ENCODE results near the gene BPIFB1.

- TF ChIP-seq POLR2A (IDR thresholded peaks at IDR 0.05) = no peak
- TF ChIP-seq CTCF (IDR thresholded peaks at IDR 0.05) = no peak
- no peak for TF ChIP-seq EP300 (IDR thresholded peaks at IDR 0.05)
Measured at GRCh38 chr20:33239979-33240736, 42.9 kb upstream of the BPIFB1 start.

Data from suprapubic skin (tissue), 3 donors.